AG04450 (cell line): ENCODE measurements around the gene DYNLRB1. TPM values are rescaled to one million over a fixed set of nuclear protein-coding genes. Genes with fewer than 3 reads are reported as not detected.

Experiments
- CTCF ChIA-PET: fragments of 300-600, 350-600 bp; formaldehyde crosslinking; extraction: SDS; loops from one replicate; lab custom pipeline; 2022; ENCODE audit warnings: antibody characterized with exemption, inconsistent platforms; lab: Charles Lee
- POLR2A ChIA-PET: fragments of 350-600 bp; formaldehyde crosslinking; extraction: SDS; loops from one replicate; lab custom pipeline; 2021; ENCODE audit warnings: antibody characterized with exemption, inconsistent platforms; lab: Yijun Ruan, JAX
- DNase-seq: peaks from one replicate; pipeline ENCODE4 v3.0.0-alpha.2; 2011; ENCODE audit warnings: low read depth, low spot score
- H3K27ac ChIP-seq: one replicate; pipeline ENCODE4 v1.5.1; 2012; ENCODE audit warnings: low read depth, low read length, control low read depth
- H3K27me3 ChIP-seq: one replicate; pipeline ENCODE4 v1.6.0; 2012; ENCODE audit warnings: low read length; ENCODE audit not compliant: control insufficient read depth, insufficient read depth
- H3K4me3 ChIP-seq: 2 replicates; pipeline ENCODE4 v1.5.1; 2011; ENCODE audit warnings: mild to moderate bottlenecking, low read depth, low read length, control low read depth
- H3K9me3 ChIP-seq: 2 replicates; pipeline ENCODE4 v1.5.1; 2012; ENCODE audit warnings: low read length; ENCODE audit not compliant: control insufficient read depth, insufficient read depth
- polyA plus RNA-seq: library from polyadenylated mRNA; depleted of rRNA; stranded (reverse); fragments of >200 nt; gene quantifications from 2 replicates; pipeline ENCODE4 v1.2.3, GENCODE V29; 2011
- TF ChIP-seq, protein P1 (sequence below): IDR thresholded peaks from 2 replicates; pipeline ENCODE4 v1.5.1; 2011; ENCODE audit warnings: low read depth, low read length, control low read depth, inconsistent platforms

DYNLRB1 gene
- polyA plus RNA-seq, 1 experiment = 256 TPM

DNA sequence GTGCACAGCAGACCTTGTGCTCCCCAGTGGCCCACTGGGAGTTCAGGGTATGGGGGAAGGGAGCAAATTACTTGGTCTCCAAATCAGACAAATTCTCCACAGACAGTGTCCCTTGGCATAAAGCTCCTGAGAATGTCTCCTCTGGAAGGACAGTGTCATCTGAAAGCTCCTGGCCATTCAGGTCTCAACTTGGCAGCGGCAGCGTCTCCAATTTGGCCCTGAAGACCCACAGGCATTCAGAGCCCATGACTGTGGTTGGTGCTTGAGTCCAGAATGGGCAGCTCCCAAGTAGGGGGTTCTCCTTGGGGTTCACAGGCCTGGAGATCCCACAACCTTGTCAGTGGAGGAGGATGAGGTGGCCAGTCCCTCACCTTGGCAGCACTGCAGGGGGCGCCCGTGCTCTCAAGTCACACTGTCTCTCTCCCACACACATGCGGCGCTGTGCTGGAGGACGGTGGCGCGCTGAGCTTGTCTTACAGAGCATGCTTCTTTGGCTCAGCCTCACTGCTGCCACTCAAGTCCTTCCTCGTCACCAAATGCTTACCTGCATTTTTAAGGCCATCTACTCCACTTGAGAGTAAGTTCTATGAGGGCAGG, 20.7 kb downstream of the DYNLRB1 start:
- TF ChIP-seq, protein P1, sequence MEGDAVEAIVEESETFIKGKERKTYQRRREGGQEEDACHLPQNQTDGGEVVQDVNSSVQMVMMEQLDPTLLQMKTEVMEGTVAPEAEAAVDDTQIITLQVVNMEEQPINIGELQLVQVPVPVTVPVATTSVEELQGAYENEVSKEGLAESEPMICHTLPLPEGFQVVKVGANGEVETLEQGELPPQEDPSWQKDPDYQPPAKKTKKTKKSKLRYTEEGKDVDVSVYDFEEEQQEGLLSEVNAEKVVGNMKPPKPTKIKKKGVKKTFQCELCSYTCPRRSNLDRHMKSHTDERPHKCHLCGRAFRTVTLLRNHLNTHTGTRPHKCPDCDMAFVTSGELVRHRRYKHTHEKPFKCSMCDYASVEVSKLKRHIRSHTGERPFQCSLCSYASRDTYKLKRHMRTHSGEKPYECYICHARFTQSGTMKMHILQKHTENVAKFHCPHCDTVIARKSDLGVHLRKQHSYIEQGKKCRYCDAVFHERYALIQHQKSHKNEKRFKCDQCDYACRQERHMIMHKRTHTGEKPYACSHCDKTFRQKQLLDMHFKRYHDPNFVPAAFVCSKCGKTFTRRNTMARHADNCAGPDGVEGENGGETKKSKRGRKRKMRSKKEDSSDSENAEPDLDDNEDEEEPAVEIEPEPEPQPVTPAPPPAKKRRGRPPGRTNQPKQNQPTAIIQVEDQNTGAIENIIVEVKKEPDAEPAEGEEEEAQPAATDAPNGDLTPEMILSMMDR = peak; percentile 42
- POLR2A ChIA-PET = no interaction called here
- CTCF ChIA-PET = interaction anchor here (0.7 to 1.2 kb wide), 2 partner anchors 233 to 554 kb away, joined by 3 to 4 read pairs; no protein-coding TSS in a partner anchor
- DNase-seq = no peak
- no peaks in the 10 kb centered on the region for H3K27me3 ChIP-seq
- H3K9me3 ChIP-seq = no peaks in the 10 kb centered on the region
- no peak overlapping the region for H3K4me3 ChIP-seq
- H3K27ac ChIP-seq = no peak overlapping the region

DNA sequence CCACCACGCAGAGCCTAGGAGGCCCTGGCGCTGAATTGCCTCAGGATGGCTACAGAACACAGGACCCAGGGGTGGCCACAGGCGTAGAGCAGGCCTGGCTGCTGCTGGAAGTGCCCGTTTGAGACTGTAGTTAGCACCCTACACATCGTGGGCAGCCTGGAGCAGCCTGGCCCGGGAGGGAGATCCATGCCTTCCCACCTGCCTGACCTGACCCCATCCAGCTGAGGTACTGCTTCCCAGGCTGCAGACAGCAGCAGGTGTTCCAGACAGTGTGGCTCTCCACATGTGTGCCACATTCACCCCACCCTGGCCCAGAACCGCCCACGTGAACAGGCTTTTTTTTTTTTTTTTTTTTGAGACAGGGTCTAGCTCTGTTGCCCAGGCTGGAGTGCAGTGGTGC, 21.4 kb downstream of the DYNLRB1 start:
- POLR2A ChIA-PET = interaction anchor here (0.7 kb wide), 1 partner anchor 46 kb away, joined by 7 read pairs; no protein-coding TSS in a partner anchor
- no peak overlapping the region for H3K4me3 ChIP-seq
- no peaks in the 10 kb centered on the region for H3K9me3 ChIP-seq
- no peaks in the 10 kb centered on the region for H3K27me3 ChIP-seq
- CTCF ChIA-PET = interaction anchor here (0.7 to 2.1 kb wide), 7 partner anchors 8 to 242 kb away, joined by 3 to 14 read pairs (median 5); no protein-coding TSS in a partner anchor
- TF ChIP-seq, protein P1 = no peak
- no peak for DNase-seq
- H3K27ac ChIP-seq = no peak overlapping the region

DNA sequence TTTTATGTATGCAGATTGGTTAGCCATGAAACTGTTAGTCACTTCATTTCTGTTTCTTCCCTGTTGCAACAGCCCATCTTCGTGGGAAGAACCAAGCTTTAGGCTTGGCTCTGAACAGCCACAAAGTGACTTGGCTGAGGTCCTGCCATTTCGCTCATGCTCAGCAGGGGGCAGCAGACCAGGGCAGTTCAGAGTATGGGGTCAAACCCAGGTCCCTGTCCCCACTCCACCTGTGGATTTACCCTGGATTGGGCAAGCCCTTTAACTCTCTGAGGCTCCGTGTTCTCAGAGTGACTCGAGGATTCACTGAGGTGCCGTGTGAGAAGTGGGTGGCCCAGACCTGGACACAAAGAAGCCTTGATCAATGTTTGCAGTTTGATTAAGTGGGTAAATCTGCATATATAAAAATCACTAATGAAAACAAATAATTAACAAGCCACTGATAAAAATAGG, 22.5 kb downstream of the DYNLRB1 start:
- H3K27me3 ChIP-seq = no peaks in the 10 kb centered on the region
- POLR2A ChIA-PET = no interaction called here
- CTCF ChIA-PET = interaction anchor here (0.6 to 2.1 kb wide), 12 partner anchors 9 to 348 kb away, joined by 3 to 14 read pairs (median 6); no protein-coding TSS in a partner anchor

DNA sequence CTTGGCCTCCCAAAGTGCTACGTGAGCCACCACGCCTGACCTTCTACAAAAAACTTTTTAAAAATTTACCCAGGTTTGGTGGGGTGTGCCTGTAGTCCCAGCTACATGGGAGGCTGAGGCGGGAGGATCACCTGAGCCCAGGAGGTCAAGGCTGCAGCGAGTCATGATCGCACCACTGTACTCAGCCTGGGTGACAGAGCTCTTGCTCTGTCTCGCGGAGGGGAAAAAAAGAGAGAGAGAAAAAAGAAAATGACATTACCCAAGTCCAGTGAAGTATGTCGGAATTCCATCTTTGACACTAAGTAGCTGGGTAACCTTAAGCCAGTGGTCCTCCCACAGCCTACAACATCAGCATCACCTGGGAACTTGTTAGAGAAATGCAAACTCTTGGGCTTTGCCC, 23.5 kb downstream of the DYNLRB1 start:
- DNase-seq = no peak
- CTCF ChIA-PET = interaction anchor here (1.8 to 2.1 kb wide), 4 partner anchors 12 to 349 kb away, joined by 8 to 14 read pairs (median 8); no protein-coding TSS in a partner anchor
- TF ChIP-seq, protein P1 = no peak
- POLR2A ChIA-PET = no interaction called here
- Histone ChIP-seq H3K27ac (no peak overlapping the region), H3K9me3 (no peaks in the 10 kb centered on the region), H3K27me3 (no peaks in the 10 kb centered on the region), H3K4me3 (no peak overlapping the region)

More for the DNA sequence above, 22.5 kb downstream of the DYNLRB1 start:
- Histone ChIP-seq H3K27ac (no peak overlapping the region), H3K4me3 (no peak overlapping the region), H3K9me3 (no peaks in the 10 kb centered on the region)
- no peak for DNase-seq
- TF ChIP-seq, protein P1 = peak; percentile 87

DNA sequence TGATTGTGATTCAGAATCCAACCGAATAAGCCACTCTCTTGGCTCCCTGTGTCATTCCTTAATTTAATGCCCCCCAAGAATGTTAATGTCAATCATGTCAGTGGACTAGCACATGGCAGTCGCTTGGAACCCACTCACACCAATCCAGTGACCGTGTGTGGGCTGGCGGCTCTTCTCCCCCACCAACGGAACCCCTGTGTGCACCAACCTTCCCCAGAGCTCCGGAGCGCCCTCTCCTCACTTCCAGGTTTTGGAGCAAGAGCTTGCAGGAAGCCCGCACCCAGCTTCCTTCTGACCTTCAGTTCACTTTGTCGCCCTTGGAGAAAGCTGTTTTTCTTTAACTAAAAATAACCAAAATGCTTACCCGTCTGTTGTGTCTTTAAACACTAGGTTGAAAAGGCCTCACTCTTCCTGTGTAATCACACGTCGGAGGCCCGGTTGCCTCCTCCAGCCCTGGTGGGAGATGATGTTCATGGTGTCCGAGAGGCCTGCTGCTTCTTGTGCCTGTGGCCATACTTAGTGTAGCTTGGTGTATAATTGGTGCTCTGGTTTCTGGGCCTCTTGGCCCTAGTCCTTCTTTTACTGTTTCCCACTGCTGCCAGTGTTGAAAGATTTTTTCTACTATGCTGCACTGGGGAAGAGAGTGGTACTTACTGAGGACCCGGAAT, 24.5 kb downstream of the DYNLRB1 start:
- Histone ChIP-seq H3K27ac (no peak overlapping the region), H3K27me3 (no peaks in the 10 kb centered on the region), H3K9me3 (no peaks in the 10 kb centered on the region), H3K4me3 (no peak overlapping the region)
- CTCF ChIA-PET = no interaction called here
- POLR2A ChIA-PET = no interaction called here
- DNase-seq = no peak
- TF ChIP-seq, protein P1 = no peak
